GM10266 (cell line): ENCODE results near the gene MAMDC2.

Experiments
- DNase-seq: peaks from one replicate; pipeline ENCODE4 v3.0.0; 2012; ENCODE audit errors: extremely low spot score
- TF ChIP-seq, protein P1 (sequence below): IDR thresholded peaks from 2 replicates; pipeline ENCODE4 v1.5.1; 2012; ENCODE audit warnings: mild to moderate bottlenecking, low read depth; ENCODE audit not compliant: control insufficient read depth, insufficient read depth; ENCODE audit errors: missing control alignments

MAMDC2 gene, protein sequence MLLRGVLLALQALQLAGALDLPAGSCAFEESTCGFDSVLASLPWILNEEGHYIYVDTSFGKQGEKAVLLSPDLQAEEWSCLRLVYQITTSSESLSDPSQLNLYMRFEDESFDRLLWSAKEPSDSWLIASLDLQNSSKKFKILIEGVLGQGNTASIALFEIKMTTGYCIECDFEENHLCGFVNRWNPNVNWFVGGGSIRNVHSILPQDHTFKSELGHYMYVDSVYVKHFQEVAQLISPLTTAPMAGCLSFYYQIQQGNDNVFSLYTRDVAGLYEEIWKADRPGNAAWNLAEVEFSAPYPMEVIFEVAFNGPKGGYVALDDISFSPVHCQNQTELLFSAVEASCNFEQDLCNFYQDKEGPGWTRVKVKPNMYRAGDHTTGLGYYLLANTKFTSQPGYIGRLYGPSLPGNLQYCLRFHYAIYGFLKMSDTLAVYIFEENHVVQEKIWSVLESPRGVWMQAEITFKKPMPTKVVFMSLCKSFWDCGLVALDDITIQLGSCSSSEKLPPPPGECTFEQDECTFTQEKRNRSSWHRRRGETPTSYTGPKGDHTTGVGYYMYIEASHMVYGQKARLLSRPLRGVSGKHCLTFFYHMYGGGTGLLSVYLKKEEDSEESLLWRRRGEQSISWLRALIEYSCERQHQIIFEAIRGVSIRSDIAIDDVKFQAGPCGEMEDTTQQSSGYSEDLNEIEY

DNA sequence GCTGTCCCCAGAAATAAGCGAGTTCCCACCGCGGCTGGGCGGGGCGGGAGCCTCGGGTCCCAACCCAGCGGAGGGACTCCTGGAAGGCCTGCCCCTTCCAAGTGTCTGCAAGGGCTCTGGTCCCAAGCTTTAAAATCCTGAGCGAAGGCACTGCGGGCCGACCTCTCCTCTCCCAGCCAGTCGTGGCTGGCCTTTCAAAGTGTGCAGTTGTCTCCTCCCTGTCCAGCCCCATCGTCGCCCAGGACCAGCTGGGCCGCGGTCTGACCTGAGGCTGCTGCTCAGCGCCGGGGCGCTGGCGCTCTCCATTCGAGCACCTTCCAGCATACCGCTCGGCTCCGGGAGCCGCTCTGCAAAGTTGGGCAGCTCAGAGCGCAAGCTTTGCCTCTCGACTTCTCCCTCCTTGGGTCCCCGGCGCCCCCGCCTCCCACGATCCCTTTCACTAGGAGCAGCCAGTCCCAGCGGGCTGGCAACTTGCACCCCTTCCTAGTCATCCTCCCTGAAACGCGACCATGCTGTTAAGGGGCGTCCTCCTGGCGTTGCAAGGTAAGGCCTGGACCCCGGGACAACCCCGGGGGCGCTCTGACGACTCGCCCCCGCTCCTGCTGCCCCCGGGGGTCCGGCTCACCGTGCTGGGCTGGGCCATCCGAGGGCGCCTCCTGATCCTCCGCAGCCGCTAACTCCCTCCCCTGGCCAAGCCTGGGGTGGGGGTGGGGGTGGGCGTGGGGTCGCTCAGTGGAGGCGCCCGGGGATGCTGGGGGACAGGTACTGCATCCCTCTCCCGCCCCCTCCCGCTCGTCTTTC, at the start of gene MAMDC2:
MAMDC2 (plus strand) TSS at position 160 of the 801 bp plus-strand sequence; CDS start at position 510, 350 bp downstream.
- no peak for DNase-seq
- TF ChIP-seq, protein P1, sequence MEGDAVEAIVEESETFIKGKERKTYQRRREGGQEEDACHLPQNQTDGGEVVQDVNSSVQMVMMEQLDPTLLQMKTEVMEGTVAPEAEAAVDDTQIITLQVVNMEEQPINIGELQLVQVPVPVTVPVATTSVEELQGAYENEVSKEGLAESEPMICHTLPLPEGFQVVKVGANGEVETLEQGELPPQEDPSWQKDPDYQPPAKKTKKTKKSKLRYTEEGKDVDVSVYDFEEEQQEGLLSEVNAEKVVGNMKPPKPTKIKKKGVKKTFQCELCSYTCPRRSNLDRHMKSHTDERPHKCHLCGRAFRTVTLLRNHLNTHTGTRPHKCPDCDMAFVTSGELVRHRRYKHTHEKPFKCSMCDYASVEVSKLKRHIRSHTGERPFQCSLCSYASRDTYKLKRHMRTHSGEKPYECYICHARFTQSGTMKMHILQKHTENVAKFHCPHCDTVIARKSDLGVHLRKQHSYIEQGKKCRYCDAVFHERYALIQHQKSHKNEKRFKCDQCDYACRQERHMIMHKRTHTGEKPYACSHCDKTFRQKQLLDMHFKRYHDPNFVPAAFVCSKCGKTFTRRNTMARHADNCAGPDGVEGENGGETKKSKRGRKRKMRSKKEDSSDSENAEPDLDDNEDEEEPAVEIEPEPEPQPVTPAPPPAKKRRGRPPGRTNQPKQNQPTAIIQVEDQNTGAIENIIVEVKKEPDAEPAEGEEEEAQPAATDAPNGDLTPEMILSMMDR, result no peak

DNA sequence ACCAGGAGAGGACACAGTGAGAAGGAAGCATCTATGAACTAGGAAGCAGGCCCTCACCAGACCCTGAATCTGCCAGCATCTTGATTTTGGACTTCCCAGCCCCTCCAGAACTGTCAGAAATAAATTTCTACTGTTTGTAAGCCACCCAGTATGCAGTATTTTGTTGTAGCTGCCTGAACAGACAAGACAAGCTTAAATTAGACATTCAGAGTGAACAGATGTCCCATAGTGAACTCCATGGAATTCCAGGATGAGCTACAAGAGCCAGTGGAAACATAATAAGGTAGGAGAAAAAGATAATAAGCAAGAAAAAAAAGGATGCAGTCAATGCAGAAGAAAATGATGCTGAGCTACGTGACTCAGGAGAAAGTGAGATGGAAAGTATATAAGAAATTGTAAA, 47.8 kb upstream of the MAMDC2 start:
- TF ChIP-seq, protein P1, result no peak
- DNase-seq, result no peak

DNA sequence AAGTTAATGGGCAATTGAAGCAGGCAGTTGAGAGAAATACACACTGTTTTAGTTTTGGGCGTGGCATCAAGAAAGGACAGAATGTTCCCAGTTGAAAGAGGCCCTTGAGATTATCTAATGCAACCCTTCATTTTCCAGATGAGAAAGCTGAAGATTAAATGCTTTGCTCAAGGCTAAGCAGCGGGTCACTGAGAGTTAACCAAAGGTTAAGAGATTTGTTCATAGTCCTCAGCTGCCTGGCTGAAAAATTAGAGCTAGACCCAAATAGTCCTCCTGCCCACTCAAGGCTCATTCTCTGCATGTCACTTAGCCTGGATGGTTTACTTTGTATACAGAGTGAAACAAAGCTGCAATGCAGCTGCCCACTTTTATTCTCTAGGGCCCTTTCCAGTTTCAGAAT, 46.7 kb upstream of the MAMDC2 start:
- DNase-seq, result no peak
- TF ChIP-seq, protein P1, result no peak

DNA sequence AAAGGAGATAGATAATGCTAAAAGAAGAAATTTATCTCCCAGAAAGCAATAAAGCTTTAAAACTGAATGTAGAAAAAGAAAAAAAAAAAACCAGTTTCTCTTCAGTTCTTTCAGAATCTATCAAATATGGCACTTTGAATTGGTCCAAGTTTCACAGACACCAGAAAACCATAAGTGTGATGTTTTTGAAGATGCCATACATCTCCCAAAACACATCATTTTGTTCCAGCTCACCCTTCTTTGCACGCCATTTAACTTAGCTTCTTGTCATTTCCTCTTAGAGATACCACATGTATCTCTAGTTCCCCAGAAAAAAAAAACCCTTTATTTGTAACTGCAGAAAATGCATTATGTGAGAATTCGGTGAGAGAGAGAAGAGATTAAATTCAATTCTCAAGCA, 46.1 kb upstream of the MAMDC2 start:
- TF ChIP-seq, protein P1, result no peak
- DNase-seq, result no peak

DNA sequence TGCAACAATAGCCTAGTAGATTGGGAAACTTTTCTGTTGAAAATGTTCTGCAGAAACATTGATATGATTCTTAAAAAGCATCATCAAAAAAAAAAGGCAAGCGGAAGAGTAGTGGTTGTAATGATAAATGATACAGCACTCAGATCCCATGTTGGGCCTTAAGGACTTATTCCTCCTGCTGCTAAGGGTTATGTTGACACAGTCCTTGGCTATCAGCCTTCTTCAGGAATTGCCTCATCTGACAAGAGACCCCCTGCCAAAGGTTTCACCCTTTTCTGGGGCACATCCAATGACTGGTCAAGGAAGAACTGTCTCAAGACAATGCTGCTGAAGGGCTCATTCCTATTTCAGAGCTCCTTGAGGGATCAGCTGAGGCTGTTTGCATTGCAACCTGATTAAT, 44.3 kb upstream of the MAMDC2 start:
- TF ChIP-seq, protein P1, result no peak
- no peak for DNase-seq

DNA sequence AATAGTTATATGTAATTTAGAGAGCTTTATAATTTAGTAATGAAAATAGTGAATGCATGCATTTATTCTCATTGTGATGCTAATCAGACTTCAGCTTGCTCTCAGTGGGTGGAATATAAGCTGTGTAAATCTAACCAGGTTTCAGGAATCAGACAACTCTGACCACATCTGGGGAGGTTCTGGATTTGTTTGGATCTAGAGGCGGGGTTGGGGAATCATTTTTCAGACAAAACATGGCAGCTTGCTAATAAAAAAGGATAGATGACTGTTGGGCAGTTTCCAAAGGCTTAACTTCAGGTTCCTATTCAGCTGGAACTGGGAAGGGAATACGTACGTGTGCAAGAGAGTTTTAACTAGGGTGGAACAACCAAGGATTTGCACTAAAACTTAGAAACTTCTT, 43.2 kb upstream of the MAMDC2 start:
- no peak for DNase-seq
- TF ChIP-seq, protein P1, result no peak
